GM19395 (cell line): ENCODE results near the gene PHKA2.

Source experiments
- ATAC-seq: cut with Tn5 transposase; IDR thresholded peaks from one replicate; pipeline ENCODE4 v1.9.1; 2021; ENCODE audit warnings: mild to moderate bottlenecking, moderate library complexity; ENCODE audit not compliant: unreplicated experiment

The PHKA2 gene

GRCh38 chrX:18931972-18932371 lies 51.9 kb downstream of the PHKA2 start:
- ATAC-seq: no peak

- ATAC-seq: no peak
Measured at GRCh38 chrX:18929775-18930174, 54.1 kb downstream of the PHKA2 start.

DNA sequence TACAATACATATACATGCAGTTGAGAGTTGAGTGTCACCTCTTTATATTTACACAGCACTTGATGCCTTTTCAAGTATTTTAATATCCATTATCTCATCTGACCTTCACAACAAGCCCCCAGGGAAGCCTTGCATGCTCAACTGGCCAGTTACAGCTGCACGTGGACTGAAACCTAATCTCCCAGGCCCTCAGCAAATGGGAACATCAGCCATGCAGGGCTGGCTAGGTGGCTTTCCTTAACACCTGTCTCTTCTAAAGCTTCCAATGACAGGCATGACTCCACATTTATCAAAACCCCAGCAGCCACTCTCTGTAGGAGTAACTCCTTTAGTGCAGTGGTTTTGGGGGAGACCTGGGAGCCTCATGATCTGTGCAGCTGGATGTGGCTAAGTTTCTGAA lies 56.4 kb downstream of the PHKA2 start:
- no peak for ATAC-seq

GRCh38 chrX:18924507-18925088 lies 59.3 kb downstream of the PHKA2 start:
- no peak for ATAC-seq

GRCh38 chrX:18920566-18920965 lies 63.3 kb downstream of the PHKA2 start:
- no peak for ATAC-seq

- ATAC-seq: no peak
Measured at GRCh38 chrX:18920079-18920478, 63.8 kb downstream of the PHKA2 start.

DNA sequence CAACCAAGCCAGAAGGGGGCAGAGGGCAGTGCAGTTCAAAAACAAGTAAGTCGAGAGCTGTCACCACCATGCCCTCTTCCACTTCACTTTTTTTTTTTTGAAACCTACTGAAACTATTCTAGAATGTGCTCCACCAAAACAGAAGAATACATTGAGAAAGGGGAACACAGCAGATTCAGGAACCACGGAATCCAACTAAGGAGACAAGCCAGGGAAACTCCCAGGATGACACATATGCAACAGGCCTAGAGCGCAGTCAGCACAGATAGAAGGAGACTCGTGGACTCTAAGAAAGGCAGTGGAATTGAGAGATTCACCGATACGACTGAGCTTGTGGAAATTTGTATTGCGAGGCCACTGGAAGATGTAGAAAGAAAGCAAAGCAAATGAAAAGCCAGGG lies 66.1 kb downstream of the PHKA2 start:
- ATAC-seq: no peak

DNA sequence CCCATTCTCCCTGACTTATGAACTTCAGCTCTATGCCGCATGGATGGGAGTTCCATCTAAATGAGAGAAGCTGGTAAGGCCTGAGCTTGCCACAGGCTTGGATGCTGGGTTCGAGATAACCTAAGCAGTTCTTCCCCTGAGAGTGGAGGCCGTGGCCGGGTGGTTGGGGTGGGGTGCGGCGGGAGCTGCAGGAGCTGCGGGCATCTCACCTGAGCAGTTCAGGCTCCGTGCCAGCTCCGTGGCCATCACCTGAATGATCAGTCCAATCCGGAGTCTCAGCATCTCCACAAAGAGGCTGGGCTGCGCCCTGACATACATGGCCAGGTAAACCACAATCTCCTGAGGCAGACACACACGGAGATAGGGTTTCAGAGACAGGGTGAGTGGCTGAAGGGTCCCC lies 77.6 kb downstream of the PHKA2 start:
- no peak for ATAC-seq

DNA sequence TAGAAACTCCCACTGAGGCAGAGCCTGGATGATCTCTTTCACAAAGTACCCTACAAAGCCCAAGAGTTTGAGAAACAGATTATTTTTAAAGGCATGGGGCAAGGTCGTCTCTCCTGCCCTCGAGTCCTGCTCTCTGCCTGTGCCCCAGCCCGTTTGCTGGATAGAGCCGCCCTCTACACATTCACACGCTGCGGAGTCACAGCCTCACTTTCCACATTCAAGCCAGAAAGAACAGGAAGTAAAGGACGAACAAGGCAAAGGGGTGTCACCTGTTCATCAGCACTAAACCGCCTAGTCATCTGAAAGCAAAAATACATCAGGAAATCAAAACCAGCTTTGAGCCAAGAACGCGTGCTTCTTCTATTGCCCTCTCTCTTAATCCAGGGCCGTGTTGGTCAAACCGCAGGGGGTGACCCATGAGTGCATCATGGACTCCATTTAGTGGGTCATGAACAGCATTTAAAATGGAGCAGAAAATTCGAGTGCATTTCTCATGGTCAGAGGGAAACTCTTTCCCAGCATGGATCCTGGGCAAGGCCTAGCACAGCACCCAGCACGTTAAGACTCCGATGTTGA lies 83.4 kb downstream of the PHKA2 start:
- ATAC-seq: no peak

DNA sequence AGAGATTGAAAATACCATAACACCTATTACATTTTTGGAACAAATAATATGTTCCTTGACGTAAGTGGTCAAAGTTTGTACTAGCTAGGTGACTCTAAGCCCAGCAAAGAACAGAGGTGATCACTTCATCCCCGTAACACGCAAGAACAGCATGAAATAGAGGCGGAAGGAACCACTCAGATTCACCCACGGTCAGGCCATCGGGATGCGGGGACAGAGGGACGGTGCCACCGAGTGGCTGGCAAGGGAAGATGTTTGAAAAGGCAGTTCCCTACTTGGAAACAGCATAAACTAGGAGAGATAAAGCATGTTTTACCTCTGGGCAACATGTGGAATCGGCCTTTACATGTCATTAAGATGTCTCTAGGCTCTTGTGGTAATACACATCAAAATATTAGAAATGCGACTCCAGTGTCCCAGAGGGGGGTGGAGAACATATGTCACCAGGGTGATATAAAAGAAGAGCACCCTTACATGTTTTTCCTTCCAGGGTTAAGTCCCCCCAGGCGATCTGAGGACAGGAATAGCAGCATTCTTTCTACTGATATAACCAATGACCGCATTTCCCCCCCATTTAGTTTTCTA lies 84.0 kb downstream of the PHKA2 start:
- no peak for ATAC-seq

DNA sequence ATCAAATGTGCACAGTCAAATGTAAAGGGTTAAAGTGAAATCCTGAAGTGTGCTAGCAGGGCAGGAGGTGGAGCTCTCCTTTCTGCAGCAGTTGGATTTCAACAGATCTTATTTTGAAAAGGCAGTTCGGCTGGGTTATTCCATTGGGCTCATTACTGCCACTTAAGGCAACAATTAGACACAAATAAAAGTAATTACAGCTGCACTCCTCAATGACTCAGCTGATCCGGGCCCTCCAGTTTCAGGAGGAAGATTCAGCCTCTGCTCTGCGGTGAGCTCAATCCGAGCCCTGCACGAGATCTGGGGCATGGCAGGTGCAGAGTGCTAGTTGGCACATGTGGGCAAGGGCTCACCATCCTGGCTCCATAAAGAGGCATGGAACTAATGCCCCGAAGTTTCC lies 85.4 kb downstream of the PHKA2 start:
- no peak for ATAC-seq

GRCh38 chrX:18898091-18898490 lies 85.8 kb downstream of the PHKA2 start:
- ATAC-seq: no peak

GRCh38 chrX:18897611-18898010 lies 86.3 kb downstream of the PHKA2 start:
- no peak for ATAC-seq

- ATAC-seq: no peak
Measured at GRCh38 chrX:18896680-18897544, 87.0 kb downstream of the PHKA2 start.

GRCh38 chrX:18895189-18895951 lies 88.5 kb downstream of the PHKA2 start:
- no peak for ATAC-seq

DNA sequence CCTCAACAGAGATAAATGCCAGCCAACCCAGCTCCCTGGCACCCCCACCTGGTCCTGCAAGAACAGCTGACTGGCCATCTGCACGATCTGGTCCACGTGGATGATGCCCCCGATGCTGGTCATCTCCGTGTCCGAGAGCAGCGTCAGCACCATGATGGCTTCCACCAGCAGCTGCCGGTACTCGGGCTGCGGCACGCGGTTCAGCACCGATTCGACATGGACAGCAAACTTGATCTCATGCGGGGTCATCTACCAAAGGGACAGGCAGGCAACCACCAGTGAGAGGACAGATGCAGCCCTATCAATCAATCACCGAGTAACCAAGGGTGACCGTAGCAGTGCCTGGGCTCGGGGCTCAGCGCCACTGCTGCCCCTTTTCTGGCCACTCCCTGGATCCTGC lies 89.8 kb downstream of the PHKA2 start:
- no peak for ATAC-seq

GRCh38 chrX:18893536-18893935 lies 90.4 kb downstream of the PHKA2 start:
- no peak for ATAC-seq

DNA sequence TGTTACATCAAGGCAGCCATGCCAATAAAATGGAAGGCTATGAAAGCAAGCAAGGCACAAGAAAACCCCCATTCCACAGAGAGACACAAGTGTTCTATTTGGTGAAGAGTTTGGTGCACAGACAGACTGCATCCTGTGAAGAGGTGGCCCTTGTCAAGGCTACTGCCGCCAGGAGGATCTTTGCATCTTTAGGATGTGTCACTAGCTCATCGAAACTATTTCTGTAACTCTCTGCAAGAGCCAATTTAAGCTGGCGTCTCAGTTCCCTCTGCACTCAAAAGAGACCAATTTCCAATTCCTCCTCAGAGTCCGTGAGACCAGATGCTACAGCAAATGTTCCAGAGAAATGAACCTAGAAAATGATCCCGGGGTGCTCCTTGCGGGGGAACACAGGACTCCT lies 91.0 kb downstream of the PHKA2 start:
- no peak for ATAC-seq

DNA sequence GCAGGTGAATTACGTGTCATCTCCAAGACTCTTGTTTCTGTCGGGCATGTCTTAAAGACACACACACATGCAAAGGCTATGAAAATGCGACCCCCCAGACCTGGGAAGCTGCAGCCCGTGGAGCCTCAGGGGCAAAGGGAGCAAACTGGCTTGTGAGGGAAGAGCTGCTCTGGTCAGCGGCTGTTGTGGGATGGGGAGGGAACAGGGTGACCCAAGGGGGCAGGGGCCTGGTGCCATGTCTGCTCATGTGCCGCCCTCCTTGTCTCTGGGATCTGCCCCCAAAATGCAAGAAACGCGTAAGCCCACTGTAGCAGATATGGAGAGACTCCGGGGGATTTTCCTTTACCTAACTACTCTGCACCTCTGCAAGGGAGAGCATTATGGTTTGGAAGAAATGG lies 92.4 kb downstream of the PHKA2 start:
- ATAC-seq: no peak

DNA sequence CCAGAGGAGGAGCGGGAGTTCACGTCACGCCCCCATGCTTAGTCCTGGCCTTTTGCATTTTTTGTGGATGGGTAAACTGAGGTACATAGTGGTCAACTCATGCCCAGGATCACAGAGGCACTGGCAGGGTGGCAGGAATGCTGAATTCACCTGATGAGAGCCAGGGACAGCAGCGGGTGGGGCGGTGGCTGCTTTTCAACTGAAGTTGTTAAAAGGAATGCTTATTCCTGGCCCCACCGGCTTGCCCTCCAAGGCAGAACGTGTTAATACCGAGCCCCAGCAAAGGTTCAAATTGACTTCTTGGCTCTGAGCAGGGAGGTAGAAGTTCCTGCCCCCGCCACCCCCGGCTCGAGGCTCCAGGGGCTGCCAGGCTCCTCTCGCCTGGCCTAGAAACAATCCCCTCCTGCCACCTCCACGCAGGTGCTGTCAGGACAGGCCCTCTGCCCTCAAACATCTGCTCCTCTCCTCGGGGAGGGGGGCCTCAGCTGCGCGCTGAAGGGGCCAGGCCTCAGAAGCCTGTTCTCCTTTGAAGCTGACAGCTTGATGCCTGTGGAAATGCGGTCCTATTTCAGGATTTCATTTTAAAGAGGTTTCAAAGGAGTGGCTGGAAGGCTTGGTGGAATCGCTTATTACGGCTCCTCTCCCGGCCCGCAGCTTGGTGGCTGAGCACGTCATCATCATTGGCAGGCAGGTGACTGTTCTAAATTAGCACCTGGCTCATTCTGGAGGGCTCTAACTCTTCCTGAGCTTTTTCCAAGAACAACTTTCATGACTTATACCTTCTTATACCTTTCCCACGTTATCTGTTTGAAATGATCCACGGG lies 93.0 kb downstream of the PHKA2 start:
- ATAC-seq: no peak
